ENCODE measurements around the gene PLXDC2.
A peak's percentile ranks its signal among the peaks of the same experiment; 100 is the strongest.

Gene PLXDC2

GRCh38 chr10:19809481-19809880 is 6.8 kb upstream of the PLXDC2 start:
- peaks cover 8% of the 10 kb centered on the region for H3K9me3 Mint-ChIP-seq
- H3K27ac Mint-ChIP-seq = no peak overlapping the region
- TF ChIP-seq CTCF (IDR thresholded peaks at IDR 0.05; ENCODE audit: unreplicated experiment in 3 of 3) = no peak
- H3K27me3 Mint-ChIP-seq (ENCODE audit: low read depth) = peaks cover 15% of the 10 kb centered on the region
- peaks cover 18% of the 10 kb centered on the region for H3K4me1 Mint-ChIP-seq
- H3K36me3 Mint-ChIP-seq (ENCODE audit: low read depth) = peaks cover 3% of the 10 kb centered on the region
- H3K4me3 Mint-ChIP-seq = no peak overlapping the region

DNA sequence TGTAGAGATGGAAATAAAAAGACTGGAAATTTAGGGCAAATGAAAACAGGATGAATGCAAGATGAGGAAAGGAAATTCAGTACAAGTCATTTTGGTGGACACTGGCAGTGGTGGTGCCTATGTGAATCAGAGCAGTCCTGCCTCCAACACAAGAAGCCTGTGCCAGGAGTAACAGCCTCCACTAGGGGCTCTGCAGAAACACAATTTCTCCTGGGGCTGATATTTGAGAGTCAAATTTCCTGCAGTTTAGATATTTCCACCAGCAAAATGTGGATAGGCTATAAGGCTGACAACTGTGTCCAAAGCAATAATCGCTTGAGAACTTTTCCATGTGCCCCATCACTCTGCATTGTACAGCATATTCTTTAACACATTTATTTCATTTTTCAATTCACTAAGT is 4.7 kb upstream of the PLXDC2 start:
- Mint-ChIP-seq H3K36me3 (ENCODE audit: low read depth) (no peaks in the 10 kb centered on the region), H3K4me3 (no peak overlapping the region), H3K4me1 (peaks cover 26% of the 10 kb centered on the region), H3K27ac (no peak overlapping the region), H3K27me3 (ENCODE audit: low read depth) (peaks cover 22% of the 10 kb centered on the region), H3K9me3 (peaks cover 2% of the 10 kb centered on the region)
- TF ChIP-seq CTCF (IDR thresholded peaks at IDR 0.05; ENCODE audit: unreplicated experiment in 3 of 3) = peak; percentile 49 to 60 (median 56)

GRCh38 chr10:19812976-19813375 is 3.3 kb upstream of the PLXDC2 start:
- peak overlapping the region; percentile 8 to 61 (median 56) for H3K4me3 Mint-ChIP-seq
- peak overlapping the region; percentile 3 to 69 (median 30) for H3K27ac Mint-ChIP-seq
- no peaks in the 10 kb centered on the region for H3K36me3 Mint-ChIP-seq (ENCODE audit: low read depth)
- peaks cover 22% of the 10 kb centered on the region for H3K27me3 Mint-ChIP-seq (ENCODE audit: low read depth)
- no peak for TF ChIP-seq CTCF (IDR thresholded peaks at IDR 0.05; ENCODE audit: unreplicated experiment in 3 of 3)
- peaks cover 29% of the 10 kb centered on the region for H3K4me1 Mint-ChIP-seq
- H3K9me3 Mint-ChIP-seq = peaks cover 2% of the 10 kb centered on the region

DNA sequence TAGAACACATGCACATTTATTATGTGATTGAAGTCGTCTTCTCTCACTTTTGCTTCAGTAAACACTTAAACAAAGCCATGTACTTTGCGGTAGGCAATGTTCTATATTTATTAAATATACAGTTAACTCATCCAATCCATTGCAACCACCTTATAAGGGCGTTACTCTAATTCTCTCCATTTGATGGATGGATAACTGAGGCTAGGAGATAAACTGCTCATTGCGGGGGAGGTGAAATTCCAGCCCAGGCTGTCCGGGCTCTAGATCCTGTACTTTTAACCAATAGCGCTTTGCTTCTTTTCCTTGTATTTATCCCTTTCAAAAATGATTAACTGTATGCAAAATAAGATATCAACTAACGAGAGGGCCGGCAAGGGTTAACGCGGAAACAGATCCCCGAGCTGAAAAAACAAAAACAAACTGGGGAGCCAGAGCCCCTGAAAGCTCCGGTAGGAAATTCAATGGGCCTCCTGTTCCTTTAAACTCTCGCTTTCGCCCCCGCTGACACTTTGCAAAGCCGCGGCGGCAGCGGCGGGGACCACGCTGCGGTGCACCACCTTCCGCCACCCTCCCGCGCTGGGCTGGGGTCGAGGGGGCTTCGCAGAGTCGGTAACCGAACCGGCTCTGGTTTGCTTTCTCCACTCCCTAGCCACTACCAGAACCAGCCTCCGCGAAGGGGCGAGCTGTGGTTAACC is 1.0 kb upstream of the PLXDC2 start:
- Mint-ChIP-seq H3K27ac (peak overlapping the region; percentile 84 to 94 (median 89)), H3K4me3 (peak overlapping the region; percentile 83 to 88 (median 84)), H3K9me3 (no peaks in the 10 kb centered on the region), H3K36me3 (ENCODE audit: low read depth) (peaks cover 5% of the 10 kb centered on the region), H3K27me3 (ENCODE audit: low read depth) (peaks cover 22% of the 10 kb centered on the region), H3K4me1 (peaks cover 43% of the 10 kb centered on the region)
- TF ChIP-seq CTCF (IDR thresholded peaks at IDR 0.05; ENCODE audit: unreplicated experiment in 3 of 3) = no peak

- no peak for TF ChIP-seq CTCF (IDR thresholded peaks at IDR 0.05; ENCODE audit: unreplicated experiment in 3 of 3)
- peaks cover 5% of the 10 kb centered on the region for H3K36me3 Mint-ChIP-seq (ENCODE audit: low read depth)
- H3K9me3 Mint-ChIP-seq = no peaks in the 10 kb centered on the region
- peak overlapping the region; percentile 89 to 98 (median 98) for H3K27ac Mint-ChIP-seq
- H3K4me3 Mint-ChIP-seq = peak overlapping the region; percentile 95 to 99 (median 97)
- peaks cover 43% of the 10 kb centered on the region for H3K4me1 Mint-ChIP-seq
- peaks cover 22% of the 10 kb centered on the region for H3K27me3 Mint-ChIP-seq (ENCODE audit: low read depth)
Measured at GRCh38 chr10:19815731-19816410, 361 bp upstream of the PLXDC2 start.
